Upper lobe of left lung (tissue), 4 donors: ENCODE measurements around the gene CFAP206.

Experiments used
- EP300 ChIP-seq, 4 donors: sonication (generic); formaldehyde crosslinking; IDR thresholded peaks; one replicate each; pipeline ENCODE4 v1.5.1; 2017; ENCODE audit warnings: antibody characterized with exemption in 4 of 4, control low read depth in 2 of 4
- POLR2A ChIP-seq, 4 donors: fragments of 450-650 bp; IDR thresholded peaks; one replicate each; pipeline ENCODE4 v1.5.1; 2016 to 2017; ENCODE audit warnings: antibody characterized with exemption in 4 of 4, mild to moderate bottlenecking in 2 of 4
- POLR2AphosphoS5 ChIP-seq, 2 donors: sonication (generic); formaldehyde crosslinking; IDR thresholded peaks; one replicate each; pipeline ENCODE4 v1.5.1; 2017; ENCODE audit warnings: antibody characterized with exemption in 2 of 2
- TF ChIP-seq, protein P1 (sequence below), 6 experiments: fragments of 450-650 bp in 4 of 6; fragments of 200-600 bp in 2 of 6; sonication (generic) in 2 of 6; IDR thresholded peaks; one replicate each; pipeline ENCODE4 v1.5.1; 2016 to 2019; ENCODE audit warnings: antibody characterized with exemption in 6 of 6

DNA sequence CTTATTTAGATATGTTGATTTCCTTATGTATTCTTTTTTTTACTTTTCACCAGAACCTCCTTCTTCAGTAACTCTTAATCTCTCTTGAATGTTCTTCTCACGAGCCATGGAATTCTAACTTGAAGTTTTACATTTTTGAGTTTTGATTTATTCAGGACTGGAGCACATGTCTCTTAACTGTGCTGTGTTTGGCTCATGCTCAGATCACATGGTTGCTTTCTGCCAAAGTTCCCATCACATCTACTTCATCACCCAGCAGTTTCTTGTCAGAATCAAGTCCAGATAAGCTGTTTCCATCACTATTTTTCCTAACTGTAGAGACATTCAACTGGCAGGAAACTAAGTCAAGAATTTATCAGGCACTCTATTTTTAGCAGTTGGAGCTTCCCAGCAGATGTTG lies 96.7 kb downstream of the CFAP206 start:
- TF ChIP-seq, protein P1, sequence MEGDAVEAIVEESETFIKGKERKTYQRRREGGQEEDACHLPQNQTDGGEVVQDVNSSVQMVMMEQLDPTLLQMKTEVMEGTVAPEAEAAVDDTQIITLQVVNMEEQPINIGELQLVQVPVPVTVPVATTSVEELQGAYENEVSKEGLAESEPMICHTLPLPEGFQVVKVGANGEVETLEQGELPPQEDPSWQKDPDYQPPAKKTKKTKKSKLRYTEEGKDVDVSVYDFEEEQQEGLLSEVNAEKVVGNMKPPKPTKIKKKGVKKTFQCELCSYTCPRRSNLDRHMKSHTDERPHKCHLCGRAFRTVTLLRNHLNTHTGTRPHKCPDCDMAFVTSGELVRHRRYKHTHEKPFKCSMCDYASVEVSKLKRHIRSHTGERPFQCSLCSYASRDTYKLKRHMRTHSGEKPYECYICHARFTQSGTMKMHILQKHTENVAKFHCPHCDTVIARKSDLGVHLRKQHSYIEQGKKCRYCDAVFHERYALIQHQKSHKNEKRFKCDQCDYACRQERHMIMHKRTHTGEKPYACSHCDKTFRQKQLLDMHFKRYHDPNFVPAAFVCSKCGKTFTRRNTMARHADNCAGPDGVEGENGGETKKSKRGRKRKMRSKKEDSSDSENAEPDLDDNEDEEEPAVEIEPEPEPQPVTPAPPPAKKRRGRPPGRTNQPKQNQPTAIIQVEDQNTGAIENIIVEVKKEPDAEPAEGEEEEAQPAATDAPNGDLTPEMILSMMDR (IDR thresholded peaks at IDR 0.05), result no peak
- no peak for TF ChIP-seq POLR2A (IDR thresholded peaks at IDR 0.05)
- no peak for TF ChIP-seq POLR2AphosphoS5 (IDR thresholded peaks at IDR 0.05)
- no peak for TF ChIP-seq EP300 (IDR thresholded peaks at IDR 0.05)
